HG02763 (cell line): Measurements from ENCODE around the gene GOSR1.
"Not testable (repeated sequence)": the region's sequence is repeated elsewhere in the genome, so short reads cannot be mapped to it uniquely, and the experiment has no call there.

Source experiments
- ATAC-seq: cut with Tn5 transposase; IDR thresholded peaks from one replicate; pipeline ENCODE4 v1.9.1; 2021; ENCODE audit warnings: mild to moderate bottlenecking, moderate library complexity; ENCODE audit not compliant: unreplicated experiment

The GOSR1 gene

DNA sequence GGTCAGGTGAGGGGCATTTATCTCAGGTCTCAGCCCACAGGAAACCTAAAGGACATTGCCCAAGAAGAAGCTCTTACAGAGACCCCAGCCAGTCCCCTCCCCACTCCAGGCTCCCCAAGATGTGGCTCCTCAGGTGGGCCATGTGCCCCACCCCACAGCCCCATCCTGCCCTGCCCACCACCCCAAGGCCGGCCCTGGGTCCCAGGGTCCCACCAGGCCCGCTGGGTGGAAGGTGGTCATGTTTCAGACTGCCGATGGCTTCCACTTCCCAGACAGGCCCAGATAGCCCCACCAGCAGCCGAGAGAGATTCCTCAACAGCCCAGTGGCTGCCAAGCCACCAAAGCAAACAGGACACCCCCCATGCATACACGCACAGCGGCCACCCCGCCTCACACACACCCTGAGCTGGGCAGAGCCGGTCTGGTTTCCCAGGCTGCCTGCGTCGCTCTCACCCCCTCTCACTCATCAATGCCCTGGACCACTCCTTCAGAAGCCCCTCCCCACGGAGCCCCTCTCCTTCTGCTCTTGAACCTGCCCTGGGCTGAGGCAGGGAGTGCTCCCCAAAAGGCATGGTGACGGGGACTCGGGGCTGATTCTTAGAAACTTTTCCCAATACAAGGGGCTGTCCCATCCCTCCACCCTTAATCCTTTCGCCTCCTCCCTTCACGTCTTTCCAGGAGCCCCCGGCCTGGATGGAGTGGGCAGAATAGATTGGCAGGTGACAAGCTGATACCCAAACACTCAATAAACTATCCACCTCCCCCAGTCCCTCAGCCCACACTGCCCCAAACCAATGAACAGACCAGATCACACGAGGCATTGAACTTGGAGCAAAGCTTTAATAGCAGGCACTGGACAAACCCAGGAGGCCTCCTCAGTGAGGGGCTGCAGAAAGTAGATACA lies 95.7 kb downstream of the GOSR1 start:
- not testable (repeated sequence) for ATAC-seq

GRCh38 chr17:30573603-30574175 lies 96.5 kb downstream of the GOSR1 start:
- no peak for ATAC-seq

GRCh38 chr17:30574309-30574708 lies 97.1 kb downstream of the GOSR1 start:
- ATAC-seq, result not testable (repeated sequence)

DNA sequence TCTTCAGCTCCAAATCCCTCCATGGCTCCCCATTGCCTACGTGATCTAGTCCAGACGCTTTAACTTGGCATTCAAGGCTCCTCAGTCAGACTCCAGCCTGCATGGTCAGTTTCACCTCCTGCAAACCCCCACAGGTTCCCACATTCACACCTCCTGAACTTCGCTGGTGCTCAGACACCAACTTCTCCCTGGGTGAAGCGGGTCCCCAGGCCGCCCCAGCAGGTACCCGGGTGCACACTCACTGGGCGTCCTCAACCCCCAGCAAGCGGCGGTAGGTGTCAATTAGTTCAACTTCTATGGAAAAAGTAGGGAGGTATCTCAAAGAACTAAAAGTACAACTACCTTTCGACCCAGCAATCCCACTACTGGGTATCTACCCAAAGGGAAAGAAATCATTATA lies 97.6 kb downstream of the GOSR1 start:
- ATAC-seq, result not testable (repeated sequence)

DNA sequence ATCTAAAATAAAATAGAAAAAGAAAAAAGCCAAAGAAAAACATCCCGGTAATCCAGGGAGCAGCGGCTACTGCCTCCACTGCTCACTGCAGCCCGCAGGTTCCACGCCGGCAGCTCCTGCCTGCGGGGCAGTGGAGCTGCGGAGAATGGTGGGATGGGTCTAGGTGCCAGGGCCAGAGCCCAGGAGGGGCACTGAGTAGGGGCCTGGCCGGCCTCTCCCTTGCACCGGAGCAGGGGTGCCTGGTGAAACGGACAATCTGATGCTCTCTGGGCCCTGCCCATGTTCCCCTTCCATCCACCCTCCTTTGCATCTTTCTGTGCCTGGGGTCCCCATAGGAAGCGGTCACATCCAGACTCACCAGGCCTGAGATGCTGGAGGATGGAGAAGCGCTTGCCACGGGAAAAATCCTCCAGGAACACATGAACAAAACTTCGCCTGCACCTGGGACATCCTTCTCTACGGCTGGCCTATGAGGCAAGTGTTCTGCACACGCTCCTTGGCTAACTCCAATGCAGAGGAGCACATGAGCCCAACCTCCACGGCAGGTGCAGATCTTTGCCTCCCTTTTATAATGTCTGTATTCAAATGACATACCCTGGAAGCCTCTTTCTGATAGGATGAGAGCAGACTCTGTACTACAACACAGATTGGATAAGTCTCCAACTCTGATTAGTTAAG lies 98.6 kb downstream of the GOSR1 start:
- not testable (repeated sequence) for ATAC-seq

- no peak for ATAC-seq
These were observed 99.2 kb downstream of the GOSR1 start for GRCh38 chr17:30576326-30576861.
